Fibroblast of gingiva (primary cell): ENCODE data around the gene SLC35F4.

ENCODE experiments used
- DNase-seq: peaks from one replicate; pipeline ENCODE4 v3.0.0-alpha.2; 2011; ENCODE audit warnings: low read depth

Gene SLC35F4

DNA sequence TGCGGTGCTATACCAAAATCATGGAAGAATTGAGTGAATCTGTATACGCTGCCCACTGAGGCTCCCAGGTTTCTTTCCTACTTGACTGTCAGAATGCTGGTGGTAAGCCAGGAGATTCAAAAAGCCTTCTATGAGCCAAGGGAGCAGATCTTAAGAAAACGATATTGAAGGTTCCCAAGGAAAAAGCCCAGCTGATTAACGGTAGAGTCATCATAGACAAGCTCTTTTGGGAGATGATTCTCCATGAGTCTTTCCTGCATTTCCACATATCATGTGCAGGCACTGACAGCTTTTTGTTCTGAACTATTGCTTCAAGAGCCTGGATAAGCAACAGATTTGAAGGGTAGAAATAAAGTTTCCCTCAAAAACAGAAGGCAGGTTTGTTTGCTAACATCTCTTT lies 17.5 kb downstream of the SLC35F4 start:
- DNase-seq: no peak

DNA sequence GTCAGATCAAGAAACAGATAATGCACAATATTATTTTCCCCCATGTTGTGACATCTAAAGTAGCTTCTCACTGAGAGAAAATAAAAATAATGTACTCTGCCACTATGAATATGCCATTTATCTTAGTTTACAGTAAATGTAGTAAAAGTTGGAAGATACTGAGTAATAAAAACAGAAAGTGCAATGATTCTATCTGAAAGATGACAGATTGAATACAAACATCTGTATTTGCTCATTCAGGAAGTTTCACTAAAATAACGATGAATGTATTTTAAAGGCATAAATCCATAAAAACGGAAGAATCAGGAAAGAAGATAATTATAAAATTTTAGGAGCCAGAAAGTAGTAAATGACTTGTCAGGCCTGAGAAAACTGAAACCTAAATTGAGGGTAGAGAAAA lies 18.2 kb downstream of the SLC35F4 start:
- DNase-seq: no peak

DNA sequence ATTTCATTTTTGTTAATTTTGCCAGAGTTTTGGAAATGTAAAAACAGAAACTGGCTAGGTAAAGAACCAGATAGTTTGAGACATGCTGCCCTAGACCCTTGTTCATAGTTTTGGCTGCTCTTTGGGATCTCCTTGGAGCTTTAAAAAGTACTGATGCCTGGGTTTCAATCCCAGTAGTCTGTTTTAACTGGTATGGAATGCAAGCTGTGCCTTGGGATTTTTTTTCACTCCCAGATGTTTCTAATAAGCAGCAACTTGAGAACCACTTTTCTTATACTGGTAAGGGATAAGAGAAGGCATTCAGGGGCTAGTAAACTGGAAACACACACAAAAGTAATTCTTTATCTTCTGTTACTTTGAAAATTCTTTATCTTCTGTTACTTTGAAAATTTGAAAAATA lies 18.8 kb downstream of the SLC35F4 start:
- peak; percentile 72 for DNase-seq

DNA sequence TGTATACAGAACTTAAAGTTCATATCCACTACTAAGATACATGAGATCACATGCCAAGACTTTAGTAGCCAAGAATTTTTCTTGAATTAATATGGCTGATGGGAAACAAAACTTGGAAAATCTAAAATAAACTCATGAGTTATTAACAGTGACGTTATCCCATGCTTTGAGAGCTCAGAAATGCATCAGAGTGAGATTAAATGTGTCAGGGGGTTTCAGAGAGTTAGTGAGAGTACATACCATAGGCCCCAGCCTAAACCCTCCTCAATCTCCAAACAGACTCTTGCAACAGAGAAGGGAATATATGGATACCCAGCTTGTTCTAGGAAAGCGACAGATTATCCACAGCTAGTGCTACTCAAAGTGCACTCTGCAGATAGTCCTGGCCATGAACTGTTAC lies 19.3 kb downstream of the SLC35F4 start:
- no peak for DNase-seq

DNA sequence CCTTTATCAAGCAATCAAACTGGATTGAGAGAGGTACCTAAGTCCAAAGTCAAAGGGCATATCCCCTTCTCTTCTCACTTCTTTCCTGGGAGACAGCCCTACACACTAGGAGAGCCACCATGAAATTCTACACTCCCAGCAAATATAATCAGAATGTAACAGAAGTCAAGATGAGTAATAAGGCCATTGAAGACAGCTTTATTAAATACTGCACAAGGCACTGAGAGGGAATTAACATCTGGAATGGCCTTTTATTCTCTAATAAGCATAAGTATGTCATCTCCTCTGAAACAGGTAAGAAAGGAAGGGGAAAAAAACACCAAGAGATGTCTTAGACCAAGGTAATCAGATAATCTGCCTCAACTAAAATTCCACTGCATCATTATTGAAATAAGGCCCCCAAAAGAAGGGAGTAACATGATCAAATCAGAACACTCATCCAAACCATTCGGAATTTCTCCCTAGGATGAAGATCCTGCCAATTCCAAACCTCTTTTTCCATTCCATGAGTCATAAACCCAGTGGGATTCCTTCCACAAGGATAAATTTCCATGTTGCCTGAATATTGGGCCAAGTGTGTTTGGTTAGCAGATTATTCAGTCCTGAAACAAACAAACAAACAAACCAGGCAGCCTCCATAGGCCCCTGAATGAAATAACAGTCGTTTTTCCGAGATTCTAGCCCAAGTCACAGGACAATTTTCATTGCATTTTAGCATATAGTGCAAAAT lies 19.9 kb downstream of the SLC35F4 start:
- DNase-seq: peak; percentile 23

DNA sequence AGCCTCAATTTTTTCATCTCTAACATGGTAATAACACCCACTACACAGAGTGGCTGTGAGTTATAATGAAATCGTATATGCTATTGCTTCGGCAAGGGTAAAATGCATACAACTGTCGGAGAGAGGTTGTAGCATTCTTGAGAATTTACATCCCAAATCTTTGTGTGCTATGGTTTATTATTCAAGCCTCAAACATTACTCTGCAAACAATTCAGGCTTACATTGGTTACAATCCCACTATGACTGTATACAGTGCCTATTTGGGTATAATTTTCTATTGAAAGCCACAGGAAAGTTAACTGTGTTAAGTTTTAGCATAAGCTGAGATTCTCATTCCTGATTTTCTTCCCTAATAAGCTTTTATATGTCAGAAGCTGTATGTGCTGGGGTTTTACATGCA lies 20.6 kb downstream of the SLC35F4 start:
- DNase-seq: no peak

DNA sequence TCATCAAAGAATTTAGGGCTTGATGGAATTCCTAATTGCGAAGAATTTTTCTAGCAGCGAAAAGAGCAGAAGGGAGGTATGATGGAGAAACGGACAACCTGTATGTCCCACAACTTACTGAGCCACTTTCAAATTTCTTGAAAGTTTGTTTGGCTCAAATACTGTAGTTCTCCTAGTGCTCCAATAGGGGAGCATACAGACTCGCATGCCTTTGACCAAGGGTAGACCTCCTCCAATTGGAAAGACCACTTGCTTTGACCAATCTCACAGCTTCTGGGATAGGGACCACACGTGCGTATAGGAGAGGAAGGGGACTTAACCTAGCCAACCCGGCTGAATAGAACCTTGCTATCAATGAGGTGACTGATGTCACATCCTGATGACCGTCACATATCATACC lies 28.6 kb downstream of the SLC35F4 start:
- DNase-seq: no peak

DNA sequence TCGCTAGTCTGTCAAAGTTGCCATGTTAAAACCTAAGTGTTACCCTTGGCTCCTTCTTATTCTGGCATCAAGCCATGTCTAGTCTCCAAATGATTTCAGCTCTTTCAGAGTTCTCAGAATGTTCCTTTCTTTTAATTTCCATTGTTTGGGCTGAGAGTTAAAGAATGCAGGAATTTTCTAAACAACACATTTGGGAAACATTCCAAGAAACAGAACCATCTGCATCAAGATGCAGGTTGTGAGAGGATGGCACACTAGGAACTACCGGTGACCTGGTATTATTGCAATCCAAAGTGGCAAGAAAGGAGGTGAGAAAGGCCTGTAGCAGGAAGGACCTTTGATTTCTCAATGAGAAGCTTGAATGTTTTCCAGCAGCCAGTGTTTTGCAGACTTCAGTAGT lies 30.1 kb downstream of the SLC35F4 start:
- DNase-seq: no peak

DNA sequence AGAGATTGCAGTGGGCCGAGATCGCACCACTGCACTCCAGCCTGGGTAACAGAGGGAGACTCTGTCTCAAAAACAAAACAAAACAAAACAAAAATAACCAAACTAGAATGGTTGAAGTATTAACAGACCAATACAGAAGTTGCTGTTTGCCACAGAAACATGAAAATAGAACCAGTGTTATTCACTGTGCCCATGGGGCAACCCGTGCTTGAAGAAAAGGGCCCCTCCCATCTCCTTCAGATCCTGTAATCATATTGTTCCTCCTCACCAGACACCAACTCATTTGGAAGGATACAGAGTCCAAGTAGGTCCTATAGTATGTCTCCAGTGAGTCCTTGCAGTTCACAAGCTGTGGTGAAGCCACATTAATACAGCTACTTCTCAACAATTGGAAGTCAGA lies 30.9 kb downstream of the SLC35F4 start:
- DNase-seq: no peak

DNA sequence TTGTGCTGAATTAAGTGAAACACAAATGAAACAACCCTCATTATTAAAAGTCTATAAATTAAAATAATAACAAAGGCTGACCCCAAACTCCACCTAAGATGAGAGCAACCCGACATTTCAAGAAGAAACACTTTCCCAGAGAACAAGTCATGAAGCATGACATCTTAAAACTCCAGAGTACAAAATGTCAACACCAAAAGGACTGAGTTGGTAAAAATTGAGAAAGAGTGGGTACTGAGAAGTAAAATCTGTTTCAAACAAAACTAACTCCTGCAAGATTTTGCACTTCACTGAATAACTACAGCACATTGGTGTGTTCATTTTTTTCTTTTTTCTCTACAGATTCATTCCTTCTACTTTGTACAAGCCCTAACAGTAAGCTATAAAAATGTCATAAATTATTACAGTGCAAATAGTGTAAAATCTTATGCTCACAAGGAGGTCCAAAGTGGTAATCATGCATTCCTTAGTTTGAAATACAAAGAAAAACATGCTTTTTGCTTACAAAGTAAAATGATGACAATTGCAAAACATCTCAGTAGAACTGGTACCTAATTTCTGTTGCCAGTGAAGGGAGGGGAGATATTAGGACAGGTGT lies 31.8 kb downstream of the SLC35F4 start:
- DNase-seq: no peak

DNA sequence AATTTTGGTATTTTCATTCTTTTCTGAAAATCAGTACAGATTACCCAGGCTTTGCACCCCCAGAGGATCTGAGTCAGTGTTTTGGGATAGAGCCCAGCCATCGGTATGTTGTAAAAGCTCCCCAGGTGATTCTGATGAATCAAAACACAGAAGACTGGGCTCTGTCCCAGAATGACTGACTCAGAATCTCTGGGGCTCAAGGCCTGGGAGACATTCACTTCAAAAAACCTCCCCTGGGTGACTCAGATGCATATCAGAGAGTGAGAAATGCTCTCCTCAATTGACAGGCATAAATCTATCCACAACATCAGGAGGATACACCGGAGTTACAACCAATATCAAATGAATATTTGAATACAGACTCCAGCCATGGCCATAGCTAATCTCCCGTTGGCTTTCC lies 32.6 kb downstream of the SLC35F4 start:
- DNase-seq: peak; percentile 78

DNA sequence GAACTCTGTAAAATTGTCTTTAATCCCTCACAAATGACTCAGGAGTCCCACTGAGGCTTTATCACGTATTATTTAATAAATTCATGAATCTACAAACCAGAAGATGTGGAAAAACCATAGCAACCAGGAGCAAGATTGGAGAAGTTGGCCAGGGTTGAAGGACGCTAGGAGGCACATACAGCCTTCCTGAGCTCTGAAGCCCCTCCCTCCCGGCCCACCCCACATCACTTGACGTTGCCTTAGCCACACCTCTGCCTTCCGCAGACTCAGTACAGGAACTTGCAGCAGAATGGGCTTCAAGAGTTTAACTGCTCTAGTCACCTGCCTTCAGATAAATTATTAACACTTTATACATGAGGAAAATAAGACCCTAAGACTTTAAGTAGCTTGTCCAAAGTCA lies 33.9 kb downstream of the SLC35F4 start:
- DNase-seq: no peak

DNA sequence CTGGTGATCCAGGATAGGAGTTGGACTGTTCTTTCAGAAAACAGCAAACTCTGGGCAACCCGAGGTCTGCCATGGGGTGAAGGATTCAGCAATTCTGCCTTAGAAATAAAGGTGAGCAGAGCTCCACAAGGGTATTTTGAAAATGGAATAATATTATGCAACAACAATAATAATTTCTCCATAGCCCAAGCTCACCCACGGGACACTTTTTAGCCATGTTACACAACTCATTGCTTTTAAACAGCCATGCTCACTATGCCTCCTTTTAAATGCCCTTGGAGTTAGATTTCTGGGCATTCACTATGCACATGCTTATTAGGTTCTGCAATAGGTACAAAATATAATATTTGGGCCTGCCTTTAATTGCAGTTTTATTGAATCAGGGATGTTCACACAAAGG lies 37.2 kb downstream of the SLC35F4 start:
- DNase-seq: no peak

DNA sequence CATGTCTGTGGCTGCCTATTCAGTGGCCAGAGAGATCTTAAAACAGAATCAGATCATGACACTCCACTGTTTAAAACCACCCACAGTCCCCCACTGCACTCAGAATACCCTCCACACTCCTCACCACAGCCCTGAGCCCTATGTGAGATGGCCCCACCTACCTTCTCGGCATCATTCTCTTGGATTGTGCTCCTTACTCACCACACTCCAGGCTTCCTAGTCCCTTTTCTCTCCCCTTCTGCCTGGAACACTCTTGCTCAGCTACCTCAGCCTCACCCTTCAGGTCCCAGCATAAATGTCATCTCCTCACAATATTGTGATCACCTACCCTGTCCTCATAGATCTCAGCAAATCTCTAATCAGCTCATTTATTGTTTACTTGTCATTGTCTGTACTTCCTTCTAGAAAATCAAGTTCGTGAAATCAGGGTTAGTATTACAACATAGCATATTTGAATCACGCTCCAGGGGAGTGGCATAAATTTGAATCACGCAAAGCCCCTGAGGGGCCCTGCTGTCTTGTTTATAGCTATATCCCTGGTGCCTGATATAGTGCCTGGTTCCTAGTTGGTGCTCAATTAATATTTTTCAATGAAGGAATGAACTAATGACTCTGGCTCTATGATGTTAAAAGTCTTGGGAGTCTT lies 42.8 kb downstream of the SLC35F4 start:
- no peak for DNase-seq

DNA sequence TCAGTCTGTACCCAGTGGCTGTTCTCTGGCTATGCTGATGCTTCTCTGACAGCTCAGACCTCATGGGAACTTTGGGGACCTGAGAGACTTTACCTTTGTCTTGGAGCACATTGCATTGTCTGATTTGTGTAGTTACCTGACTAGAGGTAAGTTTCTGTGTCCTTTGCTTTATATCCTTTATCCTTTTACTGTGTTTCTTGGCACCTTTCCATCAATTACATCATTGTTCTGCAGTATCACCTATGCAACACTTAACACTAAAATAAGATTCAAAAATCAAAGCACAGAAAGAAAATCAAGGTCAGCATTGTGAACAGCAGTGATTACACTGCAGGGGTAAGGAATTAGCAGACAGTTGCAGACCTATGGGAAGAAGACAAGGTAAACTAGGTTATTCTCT lies 43.8 kb downstream of the SLC35F4 start:
- DNase-seq: no peak

DNA sequence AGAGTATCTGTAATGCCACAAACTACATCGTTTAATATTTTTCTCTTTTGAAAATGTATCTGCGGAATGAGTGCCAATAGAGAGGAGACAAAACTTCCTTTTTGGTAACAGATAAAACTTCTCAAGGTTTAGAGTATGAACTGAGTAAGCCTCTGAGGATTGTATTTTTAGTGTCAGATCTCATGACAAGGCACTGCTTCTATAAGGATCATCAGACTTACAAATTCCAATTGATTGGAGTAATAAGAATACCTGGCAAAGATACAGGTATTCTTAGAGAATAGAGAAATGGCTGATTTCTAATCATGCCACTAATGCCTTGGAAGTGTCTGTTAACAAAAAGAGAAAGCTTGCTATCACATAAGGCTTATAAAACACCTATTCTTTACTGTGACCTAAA lies 45.3 kb downstream of the SLC35F4 start:
- DNase-seq: no peak

DNA sequence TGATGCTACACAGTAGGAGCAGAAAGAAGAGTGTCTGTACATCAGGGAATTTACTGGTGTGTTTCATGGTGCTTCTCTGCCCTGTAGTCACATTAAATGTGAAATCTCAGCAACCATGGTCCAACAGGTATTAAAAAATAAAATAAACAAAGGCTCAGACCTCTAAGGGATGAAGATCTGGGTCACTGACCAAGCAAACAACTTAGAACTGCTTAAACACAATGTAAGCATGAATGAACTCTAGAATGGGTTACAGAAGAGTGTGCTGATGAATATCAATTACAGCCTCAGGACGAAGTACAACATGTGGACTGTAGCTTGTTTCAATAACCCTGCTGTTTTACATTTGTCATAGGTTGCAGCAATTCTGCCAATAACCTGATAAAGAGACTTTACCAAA lies 47.4 kb downstream of the SLC35F4 start:
- no peak for DNase-seq

DNA sequence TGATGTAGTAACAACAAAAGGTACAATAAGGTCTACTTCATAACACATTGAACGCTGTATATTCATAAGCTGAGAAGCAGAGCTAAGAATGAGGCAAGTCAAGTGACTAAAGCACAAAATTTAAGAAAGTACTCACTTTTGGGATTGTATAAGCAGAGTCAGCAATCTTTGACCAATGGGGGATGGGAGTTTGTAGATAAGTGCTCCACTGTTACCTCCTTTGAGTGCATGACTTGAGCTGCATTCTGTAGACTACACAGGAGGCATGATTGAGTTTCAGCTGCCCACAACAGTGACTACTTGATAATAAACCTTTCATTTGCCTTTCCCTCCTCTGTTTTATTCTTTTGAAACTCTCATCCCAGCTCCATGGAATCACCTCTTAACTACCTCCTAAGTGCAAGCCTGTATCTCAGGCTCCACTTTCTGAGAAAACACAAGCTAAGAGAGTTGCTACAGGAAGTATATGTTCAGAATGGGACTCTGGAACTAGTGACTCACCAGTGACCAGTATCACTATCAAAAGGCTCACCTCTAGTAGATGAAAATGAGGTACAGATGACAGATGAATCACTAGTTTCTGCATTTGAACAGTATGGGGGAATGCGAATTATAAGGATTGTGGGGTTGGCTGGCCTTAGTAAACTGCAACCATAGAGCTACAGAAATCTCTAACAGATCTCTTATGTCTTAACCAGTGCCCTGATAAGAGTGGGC lies 49.2 kb downstream of the SLC35F4 start:
- DNase-seq: no peak

DNA sequence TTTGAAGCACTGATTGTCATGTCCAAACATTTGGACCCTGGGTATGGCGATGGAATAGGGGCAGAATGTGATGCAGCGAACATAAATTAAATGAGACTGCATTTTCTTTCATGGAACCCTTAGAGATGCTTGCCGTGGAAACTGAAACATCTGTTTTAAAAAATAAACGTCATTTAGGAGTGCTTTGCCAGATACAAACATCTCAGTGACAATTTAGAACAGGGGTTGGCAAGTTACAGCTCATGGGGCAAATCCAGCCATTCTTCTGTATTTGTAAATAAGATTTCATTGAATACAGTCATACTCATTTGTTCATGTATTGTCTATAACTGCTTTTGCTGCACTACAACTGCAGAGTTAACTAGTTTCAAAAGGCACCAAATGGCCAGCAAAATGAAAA lies 51.2 kb downstream of the SLC35F4 start:
- no peak for DNase-seq

DNA sequence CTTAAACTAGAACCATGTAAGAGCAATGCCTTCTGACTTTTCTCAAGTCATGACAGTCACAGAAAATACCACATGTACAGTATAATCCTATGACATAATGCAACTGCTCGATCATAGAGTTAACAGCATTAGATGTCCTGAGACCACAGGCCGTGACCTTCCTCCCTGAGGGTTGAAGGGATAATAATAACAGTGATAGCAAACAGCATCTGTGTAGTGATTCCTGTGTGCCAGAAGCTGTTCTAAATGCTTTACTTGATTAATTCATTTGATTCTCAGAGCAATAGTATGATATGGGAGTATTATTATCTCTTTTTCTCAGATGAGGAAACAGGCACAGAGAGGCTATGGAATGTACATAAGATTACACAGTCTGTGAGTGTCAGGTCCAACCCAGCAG lies 53.2 kb downstream of the SLC35F4 start:
- no peak for DNase-seq

DNA sequence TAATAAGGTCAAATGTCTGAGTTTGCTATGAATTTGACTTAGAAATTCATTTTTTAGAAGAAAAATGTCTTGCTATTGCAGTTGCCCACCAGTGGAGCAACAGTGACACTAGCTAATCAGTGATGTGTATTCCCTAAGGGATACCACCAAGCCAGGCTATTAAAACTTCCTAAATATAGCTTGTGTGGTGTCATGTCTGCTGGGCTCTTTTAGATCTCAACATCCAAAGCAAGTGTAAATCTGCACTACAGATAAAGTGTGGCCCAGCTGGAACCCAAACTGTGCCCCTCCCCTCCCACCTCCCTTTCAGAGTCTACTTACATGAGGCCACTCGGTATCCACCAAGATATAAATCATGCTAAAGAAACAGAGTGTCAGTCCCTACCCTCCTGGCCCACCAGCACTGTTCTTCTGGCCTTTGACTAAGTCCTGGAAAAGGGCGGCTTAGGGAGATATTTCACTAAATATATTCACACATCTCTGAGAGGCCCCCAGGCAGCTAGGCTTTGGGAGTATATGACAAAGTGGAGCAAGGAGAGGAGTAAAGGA lies 53.8 kb downstream of the SLC35F4 start:
- no peak for DNase-seq

DNA sequence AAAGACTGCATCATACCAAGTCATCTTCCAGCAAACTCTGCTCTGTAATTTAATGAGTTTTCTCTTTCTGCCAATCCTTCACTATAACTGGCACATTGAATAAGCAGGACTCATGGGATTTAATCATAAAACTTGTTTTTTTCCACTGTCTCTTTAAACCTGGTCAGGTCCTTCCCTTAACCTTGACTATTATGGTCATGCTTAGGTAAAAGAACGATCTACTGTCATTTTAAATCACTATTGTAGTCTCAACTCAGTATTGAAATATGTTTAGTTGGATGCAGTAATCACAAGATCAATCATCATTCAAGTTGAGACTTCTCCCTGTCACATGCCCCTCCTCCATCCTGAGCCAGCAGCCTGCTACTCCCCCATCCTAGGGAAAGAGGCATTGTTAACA lies 56.1 kb downstream of the SLC35F4 start:
- no peak for DNase-seq

DNA sequence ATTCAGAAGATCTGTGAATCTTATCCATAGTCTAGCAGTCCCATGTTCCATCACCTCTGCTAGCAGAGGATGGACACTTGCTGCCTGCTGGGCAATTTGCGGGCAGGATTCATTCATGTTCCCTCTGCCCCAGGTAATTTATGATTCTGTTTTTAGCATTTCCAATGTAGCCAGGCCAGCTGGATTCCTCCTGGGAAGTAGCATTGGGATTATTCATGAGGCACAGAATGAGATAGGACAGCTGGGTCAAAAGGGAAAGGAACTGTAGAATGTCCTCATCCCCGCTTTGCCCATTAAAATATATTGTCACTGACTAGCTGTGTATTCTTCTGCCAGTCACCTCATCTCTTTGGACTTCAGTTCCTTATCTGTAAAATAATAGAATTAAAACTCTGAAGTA lies 68.7 kb downstream of the SLC35F4 start:
- no peak for DNase-seq
